Neural crest cell (in vitro differentiated cells): ENCODE measurements around the gene C4orf46. TPM values are rescaled to one million over a fixed set of nuclear protein-coding genes. Genes with fewer than 3 reads are reported as not detected.

ENCODE experiments used
- DNase-seq: peaks from one replicate; pipeline ENCODE4 v3.0.0; 2021; ENCODE audit warnings: low read depth, mixed read lengths, low spot score
- H3K27ac Mint-ChIP-seq: one replicate; pipeline ENCODE4 v1.8.0; 2021; ENCODE audit warnings: mild to moderate bottlenecking, mixed read lengths; ENCODE audit not compliant: unreplicated experiment
- H3K27me3 Mint-ChIP-seq: 2 replicates; pipeline ENCODE4 v1.8.0; 2021; ENCODE audit warnings: low read depth, mild to moderate bottlenecking, mixed read lengths
- H3K36me3 Mint-ChIP-seq: 2 replicates; pipeline ENCODE4 v1.8.0; 2021; ENCODE audit warnings: low read depth, mild to moderate bottlenecking, mixed read lengths
- H3K4me1 Mint-ChIP-seq: 2 replicates; pipeline ENCODE4 v1.8.0; 2021; ENCODE audit warnings: mixed read lengths
- H3K4me3 Mint-ChIP-seq: one replicate; pipeline ENCODE4 v1.8.0; 2021; ENCODE audit warnings: mild to moderate bottlenecking, mixed read lengths
- H3K9me3 Mint-ChIP-seq: 2 replicates; pipeline ENCODE4 v1.8.0; 2021; ENCODE audit warnings: mixed read lengths
- CTCF ChIP-seq: fragments of 200-600 bp; sonication (generic); conservative IDR thresholded peaks from 2 replicates; pipeline ENCODE4 v1.5.0; 2021; ENCODE audit warnings: antibody characterized with exemption, mild to moderate bottlenecking
- total RNA-seq: library from RNA; stranded (reverse); gene quantifications from 2 replicates; pipeline ENCODE4 v1.2.1, GENCODE V29; 2021

Gene C4orf46
- total RNA-seq, 1 donor from 2014 or later = 28.4 TPM

DNA sequence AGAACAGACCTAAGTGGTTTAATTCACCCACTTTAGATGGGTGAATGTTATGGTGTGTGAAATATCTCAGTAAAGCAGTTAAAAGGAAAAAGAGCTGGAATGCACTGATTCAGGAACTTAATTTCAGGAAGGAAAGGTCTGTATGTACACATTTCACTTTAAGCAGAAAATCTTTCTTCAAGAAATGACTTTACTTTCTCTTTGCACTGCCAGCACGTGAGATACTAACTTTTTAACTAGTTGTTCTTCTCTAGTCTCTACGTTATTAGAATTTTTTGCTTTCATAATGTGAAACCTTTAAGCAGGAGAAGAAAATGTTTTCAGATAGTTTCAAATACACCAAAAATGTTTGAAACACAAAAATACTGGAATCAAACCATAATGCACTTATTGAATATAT lies 18.8 kb downstream of the C4orf46 start:
- no peaks in the 10 kb centered on the region for H3K27me3 Mint-ChIP-seq
- H3K9me3 Mint-ChIP-seq = peaks cover 3% of the 10 kb centered on the region
- H3K4me1 Mint-ChIP-seq = peaks cover 17% of the 10 kb centered on the region
- H3K36me3 Mint-ChIP-seq = no peaks in the 10 kb centered on the region
- DNase-seq = no peak
- no peak overlapping the region for H3K4me3 Mint-ChIP-seq
- TF ChIP-seq CTCF = no peak
- H3K27ac Mint-ChIP-seq = peak overlapping the region; percentile 71

- H3K9me3 Mint-ChIP-seq = no peaks in the 10 kb centered on the region
- no peak overlapping the region for H3K4me3 Mint-ChIP-seq
- H3K36me3 Mint-ChIP-seq = no peaks in the 10 kb centered on the region
- TF ChIP-seq CTCF = no peak
- H3K27ac Mint-ChIP-seq = no peak overlapping the region
- DNase-seq = no peak
- H3K4me1 Mint-ChIP-seq = peaks cover 13% of the 10 kb centered on the region
- no peaks in the 10 kb centered on the region for H3K27me3 Mint-ChIP-seq
Observed at GRCh38 chr4:158649111-158649680, 22.5 kb downstream of the C4orf46 start.

GRCh38 chr4:158644760-158645159 lies 26.9 kb downstream of the C4orf46 start:
- no peak for TF ChIP-seq CTCF
- H3K4me1 Mint-ChIP-seq = peaks cover 7% of the 10 kb centered on the region
- no peaks in the 10 kb centered on the region for H3K36me3 Mint-ChIP-seq
- peaks cover 4% of the 10 kb centered on the region for H3K27me3 Mint-ChIP-seq
- no peak overlapping the region for H3K4me3 Mint-ChIP-seq
- no peak overlapping the region for H3K27ac Mint-ChIP-seq
- DNase-seq = no peak
- H3K9me3 Mint-ChIP-seq = no peaks in the 10 kb centered on the region

DNA sequence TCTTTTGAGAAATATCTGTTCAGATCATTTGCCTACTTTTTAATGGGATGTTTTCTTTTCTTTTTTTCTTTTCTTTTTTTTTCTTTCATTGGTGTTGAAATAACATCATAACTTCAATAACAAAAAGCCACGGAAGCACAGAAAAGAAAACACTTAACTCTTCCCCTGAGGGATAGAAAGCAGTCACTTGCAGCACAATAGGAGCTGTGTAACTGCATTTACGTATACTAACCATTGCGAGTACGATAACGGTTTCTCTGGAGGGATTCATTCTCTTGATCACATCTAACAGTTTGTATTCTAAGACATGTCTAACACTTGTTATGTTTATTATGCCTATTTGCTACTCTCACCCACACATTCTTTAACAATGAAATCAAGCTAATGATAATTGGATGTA lies 27.3 kb downstream of the C4orf46 start:
- Mint-ChIP-seq H3K36me3 (no peaks in the 10 kb centered on the region), H3K4me1 (peaks cover 7% of the 10 kb centered on the region), H3K27me3 (peaks cover 4% of the 10 kb centered on the region), H3K9me3 (no peaks in the 10 kb centered on the region), H3K27ac (no peak overlapping the region), H3K4me3 (no peak overlapping the region)
- no peak for DNase-seq
- TF ChIP-seq CTCF = no peak

DNA sequence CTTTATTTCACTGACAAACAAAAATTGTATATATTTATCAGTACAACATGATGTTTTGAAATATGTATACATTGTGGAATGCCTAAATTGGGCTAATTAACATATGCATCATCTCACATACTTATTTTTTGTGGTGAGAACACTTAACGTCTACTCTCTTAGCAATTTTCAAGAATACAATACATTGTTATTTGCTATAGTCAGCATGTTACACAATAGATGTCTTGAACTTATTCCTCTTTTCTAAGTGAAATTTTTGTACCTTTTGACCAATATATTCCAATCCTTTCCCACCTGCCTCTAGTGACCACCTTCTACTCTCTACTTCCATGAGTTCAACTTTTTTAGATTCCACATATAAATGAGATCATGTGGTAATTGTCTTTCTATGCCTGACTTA lies 35.1 kb downstream of the C4orf46 start:
- no peak for DNase-seq
- Mint-ChIP-seq H3K27ac (no peak overlapping the region), H3K4me1 (no peaks in the 10 kb centered on the region), H3K27me3 (peaks cover 4% of the 10 kb centered on the region), H3K36me3 (no peaks in the 10 kb centered on the region), H3K4me3 (no peak overlapping the region), H3K9me3 (no peaks in the 10 kb centered on the region)
- TF ChIP-seq CTCF = no peak
